ENCODE measurements around the gene EBPL. TPM values are rescaled to one million over a fixed set of nuclear protein-coding genes. Genes with fewer than 3 reads are reported as not detected.

The EBPL gene
- total and polyA plus RNA-seq, 9 of the 15 experiments (the other 6 are each of a cell fraction or from before 2014, with no cell fraction given), result 5.2 to 68.3 (median 43.0) TPM

- H3K79me2 ChIP-seq (ENCODE audit: control insufficient read depth, insufficient read depth, low read length), result no peaks in the 10 kb centered on the region
- ATAC-seq (no peak), DNase-seq (ENCODE audit: extremely low read depth in 1 of 4, low spot score in 3 of 4) (no peak), FAIRE-seq (no peak)
- no peak overlapping the region for H3K27ac ChIP-seq (ENCODE audit: extremely low read depth, low read depth, low read length)
- H3K4me2 ChIP-seq (ENCODE audit: insufficient read depth, low read length), result no peak overlapping the region
- WGBS (ENCODE audit: insufficient coverage, low coverage, missing lambda C conversion rate), result 20% methylated on average over 1 of the region's 2 CpGs
- no peaks in the 10 kb centered on the region for H4K20me1 ChIP-seq (replicated peaks; ENCODE audit: control insufficient read depth, insufficient read depth, low read length)
- CTCF ChIA-PET (ENCODE audit: low intra/inter-chr PET ratio), result interaction anchor here (1.2 kb wide), 1 partner anchor 1420 kb away, joined by 3 read pairs; no protein-coding TSS in a partner anchor
- intact Hi-C loops (cut with micrococcal nuclease), result loop anchor here (5.0 kb wide), 1 partner anchor 142 kb away; the partner anchor contains the start of gene KPNA3
- H3K9ac ChIP-seq (ENCODE audit: insufficient read depth in 1 of 2, low read depth in 2 of 2, low read length in 2 of 2), result no peak overlapping the region; a peak in 1 of 4 replicates
- H2AFZ ChIP-seq (ENCODE audit: low read depth, low read length), result no peak overlapping the region
- no peaks in the 10 kb centered on the region for H3K9me1 ChIP-seq (ENCODE audit: control insufficient read depth, insufficient read depth, low read length)
- H3K4me3 ChIP-seq, result no peak overlapping the region
- BruUV-seq (replicated peaks), result no TSS peak
- H3K27me3 ChIP-seq (ENCODE audit: control insufficient read depth in 2 of 2, insufficient read depth in 2 of 2, low read length in 2 of 2), result no peaks in the 10 kb centered on the region
- TF ChIP-seq, protein P1, sequence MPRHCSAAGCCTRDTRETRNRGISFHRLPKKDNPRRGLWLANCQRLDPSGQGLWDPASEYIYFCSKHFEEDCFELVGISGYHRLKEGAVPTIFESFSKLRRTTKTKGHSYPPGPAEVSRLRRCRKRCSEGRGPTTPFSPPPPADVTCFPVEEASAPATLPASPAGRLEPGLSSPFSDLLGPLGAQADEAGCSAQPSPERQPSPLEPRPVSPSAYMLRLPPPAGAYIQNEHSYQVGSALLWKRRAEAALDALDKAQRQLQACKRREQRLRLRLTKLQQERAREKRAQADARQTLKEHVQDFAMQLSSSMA (CRISPR knock-in tag; IDR thresholded peaks at IDR 0.05), result no peak
- TF ChIP-seq STAT6 (CRISPR knock-in tag; IDR thresholded peaks at IDR 0.05), result no peak
- no peak for TF ChIP-seq RBM34 (IDR thresholded peaks at IDR 0.05; ENCODE audit: borderline replicate concordance, insufficient read depth, low read length)
- H3K36me3 ChIP-seq (ENCODE audit: control insufficient read depth, insufficient read depth, low read length), result no peaks in the 10 kb centered on the region
- H3K9me3 ChIP-seq (replicated peaks; ENCODE audit: control insufficient read depth, insufficient read depth, low read depth, low read length), result no peaks in the 10 kb centered on the region
- in situ Hi-C loops (cut with MboI), result loop anchor here (5.0 to 25.0 kb wide), 2 partner anchors 197 to 1412 kb away; no protein-coding TSS in a partner anchor
- H3K4me1 ChIP-seq (replicated peaks in 1 of 2; ENCODE audit: control insufficient read depth in 2 of 2, insufficient read depth in 2 of 2, low read length in 2 of 2), result no peaks in the 10 kb centered on the region
- POLR2A ChIA-PET, result no interaction called here
Measured at GRCh38 chr13:49649963-49650312, 41.3 kb downstream of the EBPL start.
